Measurements from ENCODE around the gene NTF3.

Gene NTF3

GRCh38 chr12:5506821-5507231 is 74.9 kb downstream of the NTF3 start (continued):
- TF ChIP-seq ZNF26 (tag by site-specific recombination; IDR thresholded peaks at IDR 0.05) (no peak), ZNF221 (tag by site-specific recombination; IDR thresholded peaks at IDR 0.05; ENCODE audit: borderline replicate concordance) (no peak)

GRCh38 chr12:5507401-5507935 is 75.6 kb downstream of the NTF3 start:
- no peaks in the 10 kb centered on the region for H3K9me3 ChIP-seq (ENCODE audit: control insufficient read depth, insufficient read depth, low read depth, low read length)
- CTCF ChIA-PET, result no interaction called here

GRCh38 chr12:5507944-5508343 is 76.0 kb downstream of the NTF3 start:
- ChIA-PET CTCF (no interaction called here), POLR2A (no interaction called here)
- H3K4me3 ChIP-seq (ENCODE audit: low read depth, low read length), result no peak overlapping the region
- H3K27ac ChIP-seq (ENCODE audit: extremely low read depth, low read depth, low read length), result no peak overlapping the region
- H3K4me1 ChIP-seq (ENCODE audit: control insufficient read depth, insufficient read depth, low read length), result no peaks in the 10 kb centered on the region
- H3K9me3 ChIP-seq (ENCODE audit: control insufficient read depth, insufficient read depth, low read depth, low read length), result no peaks in the 10 kb centered on the region
- TF ChIP-seq ZNF555 (tag by site-specific recombination; conservative IDR thresholded peaks at IDR 0.05) (no peak), ZBTB7A (tag by site-specific recombination; IDR thresholded peaks at IDR 0.05; ENCODE audit: low read depth) (no peak)
- no peaks in the 10 kb centered on the region for H3K36me3 ChIP-seq (ENCODE audit: control insufficient read depth in 2 of 2, insufficient read depth in 1 of 2, low read length in 2 of 2)

More at GRCh38 chr12:5507401-5507935, 75.6 kb downstream of the NTF3 start:
- Histone ChIP-seq H3K4me3 (ENCODE audit: low read depth, low read length) (no peak overlapping the region), H3K4me1 (ENCODE audit: control insufficient read depth, insufficient read depth, low read length) (no peaks in the 10 kb centered on the region), H3K36me3 (ENCODE audit: control insufficient read depth in 2 of 2, insufficient read depth in 1 of 2, low read length in 2 of 2) (no peaks in the 10 kb centered on the region), H3K27ac (ENCODE audit: extremely low read depth, low read depth, low read length) (no peak overlapping the region)
- POLR2A ChIA-PET, result no interaction called here
- TF ChIP-seq ZNF280D (tag by site-specific recombination; IDR thresholded peaks at IDR 0.05), result no peak
- TF ChIP-seq PRDM10 (tag by site-specific recombination; IDR thresholded peaks at IDR 0.05), result no peak
- TF ChIP-seq SP7 (tag by site-specific recombination; IDR thresholded peaks at IDR 0.05), result no peak
- no peak for TF ChIP-seq ZNF558 (tag by site-specific recombination; IDR thresholded peaks at IDR 0.05)

- CTCF ChIA-PET, result no interaction called here
- Histone ChIP-seq H3K36me3 (ENCODE audit: control insufficient read depth in 2 of 2, insufficient read depth in 1 of 2, low read length in 2 of 2) (no peaks in the 10 kb centered on the region), H3K4me3 (ENCODE audit: low read depth, low read length) (no peak overlapping the region), H3K9me3 (ENCODE audit: control insufficient read depth, insufficient read depth, low read depth, low read length) (no peaks in the 10 kb centered on the region), H3K27ac (ENCODE audit: extremely low read depth, low read depth, low read length) (no peak overlapping the region), H3K4me1 (ENCODE audit: control insufficient read depth, insufficient read depth, low read length) (no peaks in the 10 kb centered on the region)
- TF ChIP-seq ZNF112 (tag by site-specific recombination; IDR thresholded peaks at IDR 0.05), result no peak
- no peak for TF ChIP-seq ZNF133 (tag by site-specific recombination; IDR thresholded peaks at IDR 0.05)
- TF ChIP-seq ZIC2 (tag by site-specific recombination; IDR thresholded peaks at IDR 0.05), result no peak
- TF ChIP-seq ZNF561 (tag by site-specific recombination; IDR thresholded peaks at IDR 0.05; ENCODE audit: borderline replicate concordance), result no peak
- no peak for TF ChIP-seq GLIS2 (tag by site-specific recombination; IDR thresholded peaks at IDR 0.05)
- no peak for TF ChIP-seq BCL11B (tag by site-specific recombination; IDR thresholded peaks at IDR 0.05; ENCODE audit: low read depth)
- no peak for TF ChIP-seq ZNF416 (tag by site-specific recombination; IDR thresholded peaks at IDR 0.05)
- POLR2A ChIA-PET, result no interaction called here
Measured at GRCh38 chr12:5509102-5509501, 77.2 kb downstream of the NTF3 start.
